Right lobe of liver (tissue), 6 donors: ENCODE measurements around the gene UBA6. TPM values are rescaled to one million over a fixed set of nuclear protein-coding genes. Genes with fewer than 3 reads are reported as not detected.

Experiments
- ATAC-seq, 4 donors: fragments of 200-7000 bp; cut with Tn5 transposase; one replicate each; pipeline ENCODE4 v1.9.1; 2020; ENCODE audit warnings: mild to moderate bottlenecking in 4 of 4, moderate library complexity in 4 of 4
- DNase-seq, 3 donors: peaks; one replicate each; pipeline ENCODE4 v3.0.0-alpha.2; 2020
- H3K27ac ChIP-seq, 3 donors: fragments of 200-600 bp; one replicate each; pipeline ENCODE4 v1.8.0; 2022
- H3K27me3 ChIP-seq, 2 donors: fragments of 200-600 bp; one replicate each; pipeline ENCODE4 v1.8.0; 2022
- H3K36me3 ChIP-seq, 4 donors: fragments of 200-600 bp; sonication (generic) in 1 of 4; one replicate each; pipeline versions ENCODE4 v1.5.1 to v1.8.0; 2017 to 2022; ENCODE audit warnings: control low read depth in 1 of 4
- H3K4me1 ChIP-seq, 4 donors: fragments of 200-600 bp; sonication (generic) in 1 of 4; one replicate each; pipeline versions ENCODE4 v1.5.1 to v1.8.0; 2017 to 2022; ENCODE audit warnings: control low read depth in 1 of 4
- H3K4me3 ChIP-seq, 3 donors: fragments of 200-600 bp; one replicate each; pipeline ENCODE4 v1.8.0; 2022
- H3K9me3 ChIP-seq, 4 donors: fragments of 200-600 bp; sonication (generic) in 1 of 4; one replicate each; pipeline versions ENCODE4 v1.5.1 to v1.8.0; 2017 to 2022; ENCODE audit warnings: control low read depth in 1 of 4
- CTCF ChIP-seq, 4 donors: fragments of 200-600 bp in 3 of 4; fragments of 450-650 bp in 1 of 4; IDR thresholded peaks; one replicate each; pipeline versions ENCODE4 v1.5.1 to v1.8.0; 2016 to 2022; ENCODE audit warnings: antibody characterized with exemption in 4 of 4, mild to moderate bottlenecking in 2 of 4
- POLR2A ChIP-seq: fragments of 450-650 bp; IDR thresholded peaks from one replicate; pipeline ENCODE4 v1.6.1; 2017; ENCODE audit warnings: antibody characterized with exemption, mild to moderate bottlenecking
- WGBS: methylation state at CpG from one replicate; pipeline ENCODE4 v1.1.6; 2018; ENCODE audit warnings: low coverage, low lambda C conversion rate; ENCODE audit not compliant: insufficient coverage; ENCODE audit errors: missing lambda C conversion rate; 5-methylcytosine and 5-hydroxymethylcytosine counted together
- intact Hi-C, 2 donors: fragments of 100-400 bp; cut with DNase I; formaldehyde crosslinking; loops; one replicate each; pipeline versions ENCODE4 v1.11.2 to v1.14.1; 2022
- small RNA-seq, 2 experiments: library from RNA; depleted of rRNA; stranded (forward); fragments of <200 nt; gene quantifications; one replicate each; pipeline ENCODE3, GENCODE V24; 2016
- total RNA-seq, 6 experiments: library from RNA; depleted of rRNA in 2 of 6; stranded (reverse); fragments of >200 nt in 2 of 6; fragmentation: NEBNext Ultra II Directional in 3 of 6; extraction: Animal tissue kit (Norgen Biotek cat#: 25700) in 3 of 6; gene quantifications; one replicate each; pipeline versions ENCODE4 v1.1.0 to v1.2.4, GENCODE V29; 2016 to 2023
- donor health status: DM: no; HTN: yes; CAD: no.
- donor health status: DM: no; HTN: no; CAD: no.
- donor health status: DM: no; HTN: no; CAD: no.
- donor health status: DM: no; HTN: yes; CAD: no.
- donor health status: DM: no; HTN: yes; CAD: no.

Gene UBA6
- total RNA-seq, 6 experiments from 2014 or later, result 17.5 to 46.5 (median 24.7) TPM

GRCh38 chr4:67570537-67570936 is 130.4 kb downstream of the UBA6 start:
- Histone ChIP-seq H3K4me3 (no peak overlapping the region), H3K36me3 (no peaks in the 10 kb centered on the region), H3K9me3 (no peaks in the 10 kb centered on the region), H3K27me3 (no peaks in the 10 kb centered on the region), H3K4me1 (no peaks in the 10 kb centered on the region), H3K27ac (no peak overlapping the region)
- no peak for DNase-seq
- TF ChIP-seq POLR2A, result no peak
- no peak for TF ChIP-seq CTCF (IDR thresholded peaks at IDR 0.05)
- ATAC-seq, result no peak
- intact Hi-C loops, result no loop called here
- 83% methylated on average over 1 of the region's 1 CpG for WGBS

- no peaks in the 10 kb centered on the region for H3K4me1 ChIP-seq
- DNase-seq (no peak), ATAC-seq (no peak)
- TF ChIP-seq CTCF (IDR thresholded peaks at IDR 0.05) (no peak), POLR2A (no peak)
- H3K4me3 ChIP-seq, result no peak overlapping the region
- H3K27ac ChIP-seq, result no peak overlapping the region
- no peaks in the 10 kb centered on the region for H3K36me3 ChIP-seq
- intact Hi-C loops, result no loop called here
- WGBS, result 85% methylated on average over 2 of the region's 2 CpGs
- no peaks in the 10 kb centered on the region for H3K27me3 ChIP-seq
- H3K9me3 ChIP-seq, result no peaks in the 10 kb centered on the region
Measured at GRCh38 chr4:67568820-67569219, 132.1 kb downstream of the UBA6 start.

GRCh38 chr4:67566335-67566734 is 134.6 kb downstream of the UBA6 start:
- Histone ChIP-seq H3K27me3 (no peaks in the 10 kb centered on the region), H3K36me3 (no peaks in the 10 kb centered on the region), H3K4me1 (no peaks in the 10 kb centered on the region), H3K27ac (no peak overlapping the region), H3K4me3 (no peak overlapping the region), H3K9me3 (no peaks in the 10 kb centered on the region)
- TF ChIP-seq POLR2A (no peak), CTCF (IDR thresholded peaks at IDR 0.05) (no peak)
- 89% methylated on average over 3 of the region's 3 CpGs for WGBS
- DNase-seq (no peak), ATAC-seq (no peak)
- intact Hi-C loops, result no loop called here

- Histone ChIP-seq H3K36me3 (no peaks in the 10 kb centered on the region), H3K4me1 (no peaks in the 10 kb centered on the region), H3K9me3 (no peaks in the 10 kb centered on the region), H3K4me3 (no peak overlapping the region), H3K27me3 (no peaks in the 10 kb centered on the region), H3K27ac (no peak overlapping the region)
- DNase-seq (no peak), ATAC-seq (no peak)
- intact Hi-C loops, result no loop called here
- no peak for TF ChIP-seq CTCF (IDR thresholded peaks at IDR 0.05)
Measured at GRCh38 chr4:67565284-67565683, 135.7 kb downstream of the UBA6 start.

Small RNA genes within 50 kb of the gene (small RNA-seq; reads per million reads assigned to genes)
- gene AC096720.1 (0 reads per million in 2 experiments), gene RF00091 (0 reads per million in 2 experiments)

Other genes starting within 250 kb of the UBA6 start
- 10 to 100 TPM in 1 of 6 experiments, 1 to 10 TPM in 5; 4.3 to 10.4 (median 6.8) TPM for gene CENPC, start 155.7 kb downstream of the UBA6 start, total RNA-seq
- not detected for gene STAP1, start 142.4 kb downstream of the UBA6 start, total RNA-seq
- gene GNRHR, start 53.2 kb upstream of the UBA6 start, total RNA-seq, result not detected
- gene TMPRSS11D, start 182.8 kb upstream of the UBA6 start, total RNA-seq, result not detected